ENCODE measurements around the gene PRSS12.

The PRSS12 gene

DNA sequence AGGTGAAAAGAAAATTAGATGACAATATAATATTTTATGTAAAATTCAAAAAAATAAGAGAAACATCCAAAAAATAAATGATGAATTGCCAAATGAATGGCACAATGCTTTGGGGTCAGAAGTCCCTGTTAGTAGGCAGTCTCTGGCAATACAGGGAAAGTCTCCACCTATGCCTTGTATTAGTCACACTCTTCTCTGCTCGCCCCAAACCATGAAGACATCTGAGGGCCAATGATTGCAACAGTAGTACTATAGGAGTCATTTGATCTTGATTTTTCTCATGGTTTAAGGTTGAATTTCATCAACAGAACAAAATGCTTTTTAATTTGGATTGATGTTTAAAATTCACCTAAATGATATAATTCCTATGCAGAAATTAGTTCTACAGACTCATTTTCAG lies 3.9 kb upstream of the PRSS12 start:
- H3K27me3 ChIP-seq (ENCODE audit: control insufficient read depth, insufficient read depth, low read length): peaks cover 4% of the 10 kb centered on the region; the same call in 1 of the 2 replicates
- no CpG with 5 or more reads among the region's 1 CpG for WGBS (ENCODE audit: insufficient coverage, insufficient read length)
- no peaks in the 10 kb centered on the region for H3K4me1 ChIP-seq (ENCODE audit: control insufficient read depth, insufficient read depth, low read length)
- no peak for DNase-seq (ENCODE audit: low read depth, low spot score)
- no peak overlapping the region for H3K4me3 ChIP-seq (ENCODE audit: low read length)
- no peaks in the 10 kb centered on the region for H3K36me3 ChIP-seq (ENCODE audit: control insufficient read depth, insufficient read depth, low read length)
- no peaks in the 10 kb centered on the region for H3K9me3 ChIP-seq (ENCODE audit: control insufficient read depth, insufficient read depth, low read length)
- H3K27ac ChIP-seq (ENCODE audit: low read length): no peak overlapping the region

DNA sequence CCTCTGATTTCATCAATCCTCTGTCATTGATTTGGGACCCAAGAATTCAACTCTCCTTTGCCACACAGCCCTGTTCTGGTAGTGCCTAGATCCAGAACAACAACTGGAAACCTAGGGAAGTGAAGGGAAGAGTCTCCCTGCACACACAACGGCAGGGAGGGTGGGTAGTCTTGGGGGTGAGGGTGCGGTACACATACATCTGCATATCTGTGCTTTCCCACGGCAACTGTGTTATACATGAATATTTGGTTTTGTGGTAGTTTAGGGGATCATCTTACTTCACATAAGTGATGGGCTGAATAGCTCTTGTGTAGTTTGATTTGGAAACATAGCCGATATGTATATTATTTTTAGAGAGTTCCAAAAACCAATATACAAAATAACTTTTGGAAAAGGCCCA lies 3.3 kb upstream of the PRSS12 start:
- no peak for DNase-seq (ENCODE audit: low read depth, low spot score)

DNA sequence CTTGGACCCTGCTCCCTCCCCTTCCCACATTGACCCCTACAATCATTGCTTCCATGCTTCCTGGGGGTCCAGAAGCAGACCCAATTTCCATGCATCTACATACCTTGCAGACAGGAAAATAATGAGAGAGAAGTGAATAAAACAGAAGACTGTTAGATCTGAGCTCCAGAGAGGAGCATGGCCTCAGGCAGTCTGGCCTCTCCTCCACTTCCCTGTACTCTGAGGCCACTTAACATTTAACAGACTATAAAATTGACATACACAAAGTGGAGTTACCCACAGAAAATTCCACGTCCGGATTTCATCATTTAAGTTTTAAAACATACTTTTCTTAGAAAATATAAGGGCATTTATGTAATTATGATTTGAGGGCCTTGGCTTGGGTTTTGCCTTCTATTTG lies 2.1 kb upstream of the PRSS12 start:
- H3K36me3 ChIP-seq (ENCODE audit: control insufficient read depth, insufficient read depth, low read length): no peaks in the 10 kb centered on the region
- no peaks in the 10 kb centered on the region for H3K4me1 ChIP-seq (ENCODE audit: control insufficient read depth, insufficient read depth, low read length)
- no CpG with 5 or more reads among the region's 2 CpGs for WGBS (ENCODE audit: insufficient coverage, insufficient read length)
- no peak overlapping the region for H3K27ac ChIP-seq (ENCODE audit: low read length)
- no peaks in the 10 kb centered on the region for H3K9me3 ChIP-seq (ENCODE audit: control insufficient read depth, insufficient read depth, low read length)
- no peak for DNase-seq (ENCODE audit: low read depth, low spot score)
- H3K27me3 ChIP-seq (ENCODE audit: control insufficient read depth, insufficient read depth, low read length): peaks cover 5% of the 10 kb centered on the region
- no peak overlapping the region for H3K4me3 ChIP-seq (ENCODE audit: low read length)

More for the DNA sequence above, 3.3 kb upstream of the PRSS12 start:
- H3K4me1 ChIP-seq (ENCODE audit: control insufficient read depth, insufficient read depth, low read length): no peaks in the 10 kb centered on the region
- peaks cover 5% of the 10 kb centered on the region for H3K27me3 ChIP-seq (ENCODE audit: control insufficient read depth, insufficient read depth, low read length)
- H3K4me3 ChIP-seq (ENCODE audit: low read length): no peak overlapping the region
- H3K9me3 ChIP-seq (ENCODE audit: control insufficient read depth, insufficient read depth, low read length): no peaks in the 10 kb centered on the region
- no peak overlapping the region for H3K27ac ChIP-seq (ENCODE audit: low read length)
- no peaks in the 10 kb centered on the region for H3K36me3 ChIP-seq (ENCODE audit: control insufficient read depth, insufficient read depth, low read length)
- WGBS (ENCODE audit: insufficient coverage, insufficient read length): no CpG with 5 or more reads among the region's 4 CpGs

DNA sequence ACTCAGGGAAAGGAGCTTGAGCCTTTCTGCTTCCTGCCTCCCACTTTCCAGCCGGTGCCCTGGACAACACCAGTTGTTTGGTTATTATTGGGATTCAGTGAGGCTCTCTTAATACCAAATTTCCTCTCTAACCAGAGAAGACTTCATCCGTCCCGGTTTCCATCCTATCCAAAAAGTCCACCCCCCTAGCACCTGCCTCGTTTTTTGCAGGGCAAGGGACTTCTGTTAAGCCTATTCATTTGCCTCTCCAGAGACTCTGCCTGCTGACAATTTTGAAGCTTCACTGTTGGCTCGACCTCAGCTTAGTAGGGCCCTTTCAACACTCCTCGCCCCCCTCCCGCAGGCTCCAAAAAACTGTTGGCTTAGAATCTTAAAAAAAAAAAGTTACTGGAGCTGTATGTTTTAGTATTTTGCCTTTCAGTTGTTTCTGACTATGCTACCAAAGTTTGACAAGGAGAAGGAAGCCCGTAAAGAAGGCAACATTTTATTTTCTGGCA lies 779 bp upstream of the PRSS12 start:
- Histone ChIP-seq H3K27ac (ENCODE audit: low read length) (no peak overlapping the region), H3K9me3 (ENCODE audit: control insufficient read depth, insufficient read depth, low read length) (no peaks in the 10 kb centered on the region), H3K4me3 (ENCODE audit: low read length) (no peak overlapping the region; the same call in 1 of the 2 replicates), H3K36me3 (ENCODE audit: control insufficient read depth, insufficient read depth, low read length) (no peaks in the 10 kb centered on the region), H3K27me3 (ENCODE audit: control insufficient read depth, insufficient read depth, low read length) (peaks cover 5% of the 10 kb centered on the region), H3K4me1 (ENCODE audit: control insufficient read depth, insufficient read depth, low read length) (no peaks in the 10 kb centered on the region)
- no CpG with 5 or more reads among the region's 8 CpGs for WGBS (ENCODE audit: insufficient coverage, insufficient read length)
- no peak for DNase-seq (ENCODE audit: low read depth, low spot score)

DNA sequence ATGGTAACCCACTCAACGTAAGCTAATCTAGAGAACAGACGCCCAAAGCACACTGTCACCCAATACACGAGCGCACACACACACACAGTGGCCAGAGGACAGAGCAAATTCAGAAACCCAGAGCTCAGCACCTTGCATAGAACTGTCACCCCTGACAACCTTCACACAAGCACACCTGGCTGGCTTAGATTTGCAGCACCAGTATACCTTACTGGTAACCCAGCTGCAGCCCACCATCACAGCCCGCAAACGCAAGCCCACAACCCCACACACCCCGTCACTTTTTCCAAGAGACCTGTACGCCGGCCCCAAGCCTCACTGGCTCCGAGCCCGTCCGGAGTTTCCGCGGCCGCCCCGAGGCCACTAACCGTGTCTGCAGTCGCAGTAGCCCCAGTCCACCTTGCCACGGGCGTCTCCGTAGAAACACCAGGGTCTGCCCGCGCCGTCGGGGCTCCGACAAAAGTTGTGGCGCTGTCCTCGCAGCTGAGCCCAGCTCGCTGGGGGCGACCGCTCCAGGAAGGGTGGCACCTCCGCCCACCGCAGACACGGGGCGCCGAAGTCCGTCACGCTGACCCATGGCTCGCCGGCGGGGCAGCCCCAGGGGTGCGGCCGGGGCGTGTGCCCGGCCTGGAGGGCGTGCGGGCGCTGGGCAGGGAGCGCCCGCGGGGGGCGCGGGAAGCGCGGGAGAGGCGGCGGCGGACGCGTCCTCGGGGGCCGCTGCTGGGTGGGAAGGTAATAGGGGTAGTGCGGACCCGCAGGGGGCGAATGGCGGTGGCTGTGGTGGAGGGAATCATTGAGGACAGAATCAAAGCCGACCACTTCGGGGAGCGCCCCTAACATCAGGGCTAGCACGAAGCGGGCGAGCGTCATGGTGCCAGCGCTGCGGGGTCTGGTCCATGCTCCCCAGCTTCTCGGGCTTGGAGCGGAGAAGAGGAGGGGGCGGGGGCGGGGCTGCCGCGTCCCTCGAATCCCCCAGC lies 664 bp downstream of the PRSS12 start:
- H3K36me3 ChIP-seq (ENCODE audit: control insufficient read depth, insufficient read depth, low read length): no peaks in the 10 kb centered on the region
- H3K4me1 ChIP-seq (ENCODE audit: control insufficient read depth, insufficient read depth, low read length): no peaks in the 10 kb centered on the region
- no peak for DNase-seq (ENCODE audit: low read depth, low spot score)
- H3K4me3 ChIP-seq (ENCODE audit: low read length): peak overlapping the region; percentile 76
- no peak overlapping the region for H3K27ac ChIP-seq (ENCODE audit: low read length)
- peaks cover 5% of the 10 kb centered on the region for H3K27me3 ChIP-seq (ENCODE audit: control insufficient read depth, insufficient read depth, low read length)
- no CpG with 5 or more reads among the region's 82 CpGs for whole genome bisulfite sequencing (ENCODE audit: insufficient coverage, insufficient read length)
- H3K9me3 ChIP-seq (ENCODE audit: control insufficient read depth, insufficient read depth, low read length): no peaks in the 10 kb centered on the region

DNA sequence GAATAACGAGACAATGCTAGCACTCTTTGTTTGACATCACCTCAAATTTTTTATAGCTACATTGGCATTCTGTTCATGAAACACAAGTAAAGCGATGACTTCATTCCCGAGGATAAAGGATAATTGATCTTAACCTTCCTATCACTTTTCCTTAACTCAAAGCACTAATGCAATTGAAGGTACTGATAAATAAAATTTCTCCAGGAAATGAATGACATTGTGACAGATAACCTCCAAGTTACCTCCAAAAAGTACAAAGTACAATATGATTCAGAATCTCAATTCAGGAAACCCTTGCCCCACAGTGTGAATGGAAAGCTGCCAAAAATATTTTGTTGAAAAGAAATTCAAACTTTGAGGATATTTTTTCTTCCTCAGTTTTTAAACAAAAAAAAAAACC lies 1.8 kb downstream of the PRSS12 start:
- no CpG with 5 or more reads among the region's 3 CpGs for WGBS (ENCODE audit: insufficient coverage, insufficient read length)
- H3K4me1 ChIP-seq (ENCODE audit: control insufficient read depth, insufficient read depth, low read length): no peaks in the 10 kb centered on the region
- no peaks in the 10 kb centered on the region for H3K36me3 ChIP-seq (ENCODE audit: control insufficient read depth, insufficient read depth, low read length)
- H3K4me3 ChIP-seq (ENCODE audit: low read length): no peak overlapping the region
- no peak for DNase-seq (ENCODE audit: low read depth, low spot score)
- H3K9me3 ChIP-seq (ENCODE audit: control insufficient read depth, insufficient read depth, low read length): no peaks in the 10 kb centered on the region
- peaks cover 5% of the 10 kb centered on the region for H3K27me3 ChIP-seq (ENCODE audit: control insufficient read depth, insufficient read depth, low read length)
- no peak overlapping the region for H3K27ac ChIP-seq (ENCODE audit: low read length)

DNA sequence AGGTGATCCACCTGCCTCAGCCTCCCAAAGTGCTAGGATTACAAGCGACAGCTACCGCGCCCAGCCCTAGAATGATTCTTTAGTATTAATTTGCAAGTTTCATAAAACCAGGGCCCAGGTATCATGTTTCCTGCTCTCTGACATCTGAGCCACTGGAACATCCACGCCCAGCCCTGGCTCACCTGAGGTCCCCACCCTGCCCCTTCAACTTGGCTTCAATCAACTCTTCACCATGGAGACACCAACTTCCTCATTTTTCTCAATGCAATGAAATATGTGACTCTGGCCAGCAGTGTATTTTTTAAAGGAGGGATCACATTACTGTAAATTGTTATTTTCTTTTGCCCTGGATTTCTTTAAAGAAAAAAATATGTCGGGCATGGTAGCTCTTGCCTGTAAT lies 3.9 kb downstream of the PRSS12 start:
- no peak overlapping the region for H3K27ac ChIP-seq (ENCODE audit: low read length)
- H3K36me3 ChIP-seq (ENCODE audit: control insufficient read depth, insufficient read depth, low read length): no peaks in the 10 kb centered on the region
- H3K27me3 ChIP-seq (ENCODE audit: control insufficient read depth, insufficient read depth, low read length): peaks cover 5% of the 10 kb centered on the region
- no peak overlapping the region for H3K4me3 ChIP-seq (ENCODE audit: low read length)
- H3K9me3 ChIP-seq (ENCODE audit: control insufficient read depth, insufficient read depth, low read length): no peaks in the 10 kb centered on the region
- whole genome bisulfite sequencing (ENCODE audit: insufficient coverage, insufficient read length): no CpG with 5 or more reads among the region's 5 CpGs
- H3K4me1 ChIP-seq (ENCODE audit: control insufficient read depth, insufficient read depth, low read length): no peaks in the 10 kb centered on the region
- DNase-seq (ENCODE audit: low read depth, low spot score): no peak

DNA sequence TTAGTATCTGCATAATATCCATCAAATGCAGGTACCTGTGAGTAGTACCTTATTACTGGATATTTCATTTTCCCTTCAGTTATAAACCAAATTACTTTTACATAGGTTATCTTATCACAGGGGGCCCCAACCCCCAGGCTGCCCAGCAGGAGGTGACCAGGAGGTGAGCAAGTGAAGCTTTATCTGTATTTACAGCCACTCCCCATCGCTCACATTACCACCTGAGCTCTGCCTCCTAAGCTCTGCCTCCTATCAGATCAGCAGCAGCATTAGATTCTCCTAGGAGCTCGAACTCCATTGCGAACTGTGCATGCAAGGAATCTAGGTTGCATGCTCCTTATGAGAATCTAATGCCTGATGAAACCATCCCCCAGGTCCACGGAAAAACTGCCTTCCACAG lies 6.3 kb downstream of the PRSS12 start:
- H3K4me1 ChIP-seq (ENCODE audit: control insufficient read depth, insufficient read depth, low read length): no peaks in the 10 kb centered on the region
- no peaks in the 10 kb centered on the region for H3K36me3 ChIP-seq (ENCODE audit: control insufficient read depth, insufficient read depth, low read length)
- no CpG with 5 or more reads among the region's 4 CpGs for WGBS (ENCODE audit: insufficient coverage, insufficient read length)
- no peak overlapping the region for H3K27ac ChIP-seq (ENCODE audit: low read length)
- no peak for DNase-seq (ENCODE audit: low read depth, low spot score)
- no peak overlapping the region for H3K4me3 ChIP-seq (ENCODE audit: low read length)
- H3K9me3 ChIP-seq (ENCODE audit: control insufficient read depth, insufficient read depth, low read length): no peaks in the 10 kb centered on the region
- H3K27me3 ChIP-seq (ENCODE audit: control insufficient read depth, insufficient read depth, low read length): no peaks in the 10 kb centered on the region; the same call in 1 of the 2 replicates

DNA sequence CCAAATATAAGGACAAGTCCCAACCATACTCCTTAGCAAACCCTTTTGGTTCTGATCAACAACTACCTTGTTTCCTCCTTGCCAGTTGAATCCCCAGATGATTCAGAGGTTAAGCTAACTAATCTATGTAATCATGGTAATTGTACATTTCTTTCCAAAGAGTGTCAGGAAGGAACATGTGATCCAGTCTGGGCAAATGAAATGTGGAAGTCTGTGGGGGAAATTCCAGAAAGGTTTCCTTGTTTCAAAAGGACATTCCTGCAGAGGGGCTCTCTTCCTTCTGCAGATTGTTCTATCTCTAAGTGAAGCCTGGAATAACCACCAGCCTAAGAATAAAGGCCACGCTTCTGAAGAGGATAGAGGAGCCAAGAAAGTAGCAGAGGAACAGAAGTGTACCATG lies 7.0 kb downstream of the PRSS12 start:
- H3K27me3 ChIP-seq (ENCODE audit: control insufficient read depth, insufficient read depth, low read length): no peaks in the 10 kb centered on the region
- no peak overlapping the region for H3K27ac ChIP-seq (ENCODE audit: low read length)
- H3K36me3 ChIP-seq (ENCODE audit: control insufficient read depth, insufficient read depth, low read length): no peaks in the 10 kb centered on the region
- no peaks in the 10 kb centered on the region for H3K9me3 ChIP-seq (ENCODE audit: control insufficient read depth, insufficient read depth, low read length)
- no peaks in the 10 kb centered on the region for H3K4me1 ChIP-seq (ENCODE audit: control insufficient read depth, insufficient read depth, low read length)
- DNase-seq (ENCODE audit: low read depth, low spot score): no peak
- no CpG with 5 or more reads among the region's 1 CpG for whole genome bisulfite sequencing (ENCODE audit: insufficient coverage, insufficient read length)
- H3K4me3 ChIP-seq (ENCODE audit: low read length): no peak overlapping the region

DNA sequence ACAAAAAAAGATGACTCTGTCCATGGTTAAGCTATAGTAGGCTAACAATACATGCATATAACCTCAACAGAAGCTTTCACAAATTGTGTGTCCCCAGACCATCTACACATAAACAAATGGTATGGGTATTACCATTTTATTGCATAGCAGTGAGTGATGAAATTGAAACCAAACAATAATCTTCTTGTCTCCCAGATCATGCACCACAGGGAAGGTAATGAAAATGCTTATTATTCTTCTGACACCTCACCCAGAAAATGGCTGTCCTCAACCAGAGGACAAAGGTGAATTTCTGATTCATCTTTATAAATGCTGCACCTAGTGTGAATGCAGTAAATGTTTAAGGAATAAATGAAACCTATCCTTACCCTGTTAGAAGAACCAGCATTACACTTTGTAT lies 8.0 kb downstream of the PRSS12 start:
- no peaks in the 10 kb centered on the region for H3K4me1 ChIP-seq (ENCODE audit: control insufficient read depth, insufficient read depth, low read length)
- H3K27me3 ChIP-seq (ENCODE audit: control insufficient read depth, insufficient read depth, low read length): no peaks in the 10 kb centered on the region
- H3K4me3 ChIP-seq (ENCODE audit: low read length): no peak overlapping the region
- H3K9me3 ChIP-seq (ENCODE audit: control insufficient read depth, insufficient read depth, low read length): no peaks in the 10 kb centered on the region
- no peak for DNase-seq (ENCODE audit: low read depth, low spot score)
- H3K27ac ChIP-seq (ENCODE audit: low read length): no peak overlapping the region
- H3K36me3 ChIP-seq (ENCODE audit: control insufficient read depth, insufficient read depth, low read length): no peaks in the 10 kb centered on the region

DNA sequence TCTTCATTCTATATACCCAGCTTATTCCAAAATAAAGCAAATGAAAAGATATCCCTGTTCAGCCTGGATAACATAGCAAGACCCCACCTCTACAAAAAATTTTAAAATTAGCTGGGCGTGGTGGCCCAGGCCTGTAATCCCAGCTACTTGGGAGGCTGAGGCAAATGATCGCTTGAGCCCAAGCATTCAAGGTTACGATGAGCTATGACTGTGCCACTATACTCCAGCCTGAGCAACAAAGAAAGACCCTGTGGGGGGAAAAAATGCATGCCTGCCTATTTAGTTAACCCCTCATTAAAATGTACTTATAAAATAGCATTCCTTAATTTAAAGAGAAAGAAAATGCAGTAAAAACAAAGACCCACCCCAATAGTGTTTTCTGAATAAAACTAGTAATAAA lies 9.3 kb downstream of the PRSS12 start:
- H3K4me3 ChIP-seq (ENCODE audit: low read length): no peak overlapping the region
- no peak for DNase-seq (ENCODE audit: low read depth, low spot score)
- no CpG with 5 or more reads among the region's 3 CpGs for WGBS (ENCODE audit: insufficient coverage, insufficient read length)
- no peaks in the 10 kb centered on the region for H3K4me1 ChIP-seq (ENCODE audit: control insufficient read depth, insufficient read depth, low read length)
- no peaks in the 10 kb centered on the region for H3K36me3 ChIP-seq (ENCODE audit: control insufficient read depth, insufficient read depth, low read length)
- no peaks in the 10 kb centered on the region for H3K9me3 ChIP-seq (ENCODE audit: control insufficient read depth, insufficient read depth, low read length)
- no peak overlapping the region for H3K27ac ChIP-seq (ENCODE audit: low read length)
- H3K27me3 ChIP-seq (ENCODE audit: control insufficient read depth, insufficient read depth, low read length): no peaks in the 10 kb centered on the region

All from iPS DF 6.9 (cell line).